K562 (cell line): ENCODE measurements around the gene TLE7. TPM values are rescaled to one million over a fixed set of nuclear protein-coding genes. Genes with fewer than 3 reads are reported as not detected.
A peak's percentile ranks its signal among the peaks of the same experiment; 100 is the strongest.

Experiments
- BHLHE40 ChIP-seq: IDR thresholded peaks from 2 replicates; pipeline ENCODE4 v1.6.1; 2011; ENCODE audit warnings: low read length, improper control_type of control experiment
- CHAMP1 ChIP-seq: fragments of 450-650 bp; IDR thresholded peaks from 2 replicates; pipeline ENCODE4 v1.6.1; 2016; ENCODE audit warnings: mild to moderate bottlenecking
- JUND ChIP-seq, 2 experiments: IDR thresholded peaks; 2 replicates in 1 of 2; 3 replicates in 1 of 2; pipeline ENCODE4 v1.6.1; 2011; ENCODE audit warnings: borderline replicate concordance in 2 of 2, low read depth in 2 of 2, low read length in 2 of 2, improper control_type of control experiment in 1 of 2, missing biosample characterization in 1 of 2, missing genetic modification characterization in 1 of 2, missing genetic modification reagents in 1 of 2
- MGA ChIP-seq: fragments of 450-650 bp; IDR thresholded peaks from 2 replicates; pipeline ENCODE4 v1.6.1; 2016; ENCODE audit warnings: mild to moderate bottlenecking, moderate library complexity
- MYC ChIP-seq, 2 experiments: fragments of 250-450 bp in 1 of 2; sonication (Bioruptor Pico) in 1 of 2; IDR thresholded peaks; 2 replicates each; pipeline versions ENCODE4 v1.5.1 to v1.6.1; 2012 to 2021; ENCODE audit warnings: low read depth in 2 of 2, borderline replicate concordance in 1 of 2, improper control_type of control experiment in 1 of 2, low read length in 1 of 2, mild to moderate bottlenecking in 1 of 2, moderate library complexity in 1 of 2
- PHF8 ChIP-seq: fragments of 200-600 bp; sonication (generic); IDR thresholded peaks from 2 replicates; pipeline ENCODE4 v1.6.1; 2012; ENCODE audit warnings: mixed run types, mild to moderate bottlenecking, inconsistent platforms, low read length, moderate library complexity, borderline replicate concordance
- SIN3A ChIP-seq, 2 experiments: fragments of 150-350 bp in 1 of 2; IDR thresholded peaks; 2 replicates each; pipeline ENCODE4 v1.6.1; 2011 to 2016; ENCODE audit warnings: borderline replicate concordance in 2 of 2, low read depth in 2 of 2, low read length in 2 of 2, mild to moderate bottlenecking in 2 of 2, moderate library complexity in 2 of 2; ENCODE audit not compliant: control insufficient read depth in 1 of 2
- SIX5 ChIP-seq, 2 experiments: IDR thresholded peaks; 2 replicates each; pipeline ENCODE4 v1.6.1; 2011; ENCODE audit warnings: low read length in 2 of 2, borderline replicate concordance in 1 of 2, low read depth in 1 of 2, mild to moderate bottlenecking in 1 of 2, moderate library complexity in 1 of 2; ENCODE audit not compliant: insufficient read depth in 1 of 2
- U2AF1 ChIP-seq: fragments of 200-400 bp; formaldehyde crosslinking; optimal IDR thresholded peaks from 2 replicates; pipeline ENCODE3; 2017; ENCODE audit warnings: mild to moderate bottlenecking, low read depth, low read length, moderate library complexity
- polyA plus RNA-seq, 8 experiments: library from polyadenylated mRNA; depleted of rRNA in 4 of 8; stranded (reverse) in 5 of 8; unstranded in 3 of 8; fragments of >200 nt; fragmentation: Nextera tagmentation in 2 of 8; fragmentation: Illumina TruSeq in 1 of 8; extraction: Ambion mirVana in 2 of 8; extraction: Trizol in 1 of 8; gene quantifications; 2 replicates each; pipeline versions ENCODE4 v1.2.1 to v1.2.3, GENCODE V29; 2011 to 2014; ENCODE audit warnings: inconsistent platforms in 1 of 8, missing spikeins in 1 of 8
- total RNA-seq, 7 experiments: library from RNA; depleted of rRNA in 6 of 7; stranded (reverse); fragments of >200 nt in 6 of 7; fragmentation: Illumina TruSeq in 2 of 7; extraction: Trizol in 2 of 7; gene quantifications; 2 replicates each; pipeline versions ENCODE4 v1.2.1 to v1.2.3, GENCODE V29; 2011 to 2021; ENCODE audit warnings: low replicate concordance in 1 of 7

Gene TLE7
- total and polyA plus RNA-seq, 9 of the 15 experiments (the other 6 are each of a cell fraction or from before 2014, with no cell fraction given) = not detected

- peak; percentile 82 for TF ChIP-seq MGA
- TF ChIP-seq SIX5 (IDR thresholded peaks at IDR 0.05; ENCODE audit: borderline replicate concordance in 1 of 2, insufficient read depth in 1 of 2, low read depth in 1 of 2, low read length in 2 of 2) = peak in 1 of 2 experiments; percentile 26; a peak in 1 of 4 replicates
- peak; percentile 88 for TF ChIP-seq MYC (IDR thresholded peaks at IDR 0.05; ENCODE audit: low read depth, low read length)
- peak; percentile 89 for TF ChIP-seq MYC (CRISPR knock-in tag; IDR thresholded peaks at IDR 0.05; ENCODE audit: borderline replicate concordance, low read depth)
- TF ChIP-seq CHAMP1 = 0 out of 2 replicates have a peak, but pooled peaks have one; percentile 32
- TF ChIP-seq JUND (IDR thresholded peaks at IDR 0.05; ENCODE audit: borderline replicate concordance, low read depth, low read length) = peak; percentile 76
- no peak; the same call in 2 of the 3 replicates for TF ChIP-seq JUND (tag; IDR thresholded peaks at IDR 0.05; ENCODE audit: borderline replicate concordance, low read depth, low read length)
- peak; percentile 68 for TF ChIP-seq U2AF1
- TF ChIP-seq SIN3A (IDR thresholded peaks at IDR 0.05; ENCODE audit: borderline replicate concordance in 2 of 2, control insufficient read depth in 1 of 2, low read depth in 2 of 2, low read length in 2 of 2) = peak; percentile 89 to 94; a peak in 3 of 4 replicates
- peak; percentile 84 for TF ChIP-seq BHLHE40
- peak; percentile 100 for TF ChIP-seq PHF8
These were observed 20.1 kb upstream of the TLE7 start, which contains the start of gene ZNF23 (continued) for GRCh38 chr16:71461686-71462648.
